HG03354 (cell line): ENCODE measurements around the gene SMTNL2.
"Not testable (repeated sequence)": the region's sequence is repeated elsewhere in the genome, so short reads cannot be mapped to it uniquely, and the experiment has no call there.

ENCODE experiments used
- ATAC-seq: cut with Tn5 transposase; IDR thresholded peaks from one replicate; pipeline ENCODE4 v1.9.1; 2021; ENCODE audit warnings: mild to moderate bottlenecking; ENCODE audit not compliant: unreplicated experiment, poor library complexity, severe bottlenecking

The SMTNL2 gene

DNA sequence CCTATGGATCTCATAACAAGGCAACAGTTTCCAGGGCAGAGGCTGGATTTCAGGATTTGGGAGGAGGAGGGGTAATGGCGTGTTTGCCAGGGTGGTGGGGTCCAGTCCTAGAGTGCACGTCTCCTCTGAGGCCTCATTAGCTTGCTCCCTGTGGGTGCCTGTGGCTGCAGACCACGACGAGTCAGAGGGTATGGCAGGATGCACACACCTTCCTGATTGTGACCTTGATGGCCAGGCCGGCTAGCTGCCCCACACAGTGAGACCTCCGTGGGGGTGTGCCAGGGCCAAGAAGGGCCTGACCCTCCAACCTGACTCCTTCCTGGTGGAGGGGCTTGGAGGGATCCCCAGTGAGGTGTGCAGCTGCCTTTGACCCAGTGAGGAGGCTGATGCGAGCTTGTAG is 4.0 kb upstream of the SMTNL2 start:
- no peak for ATAC-seq

DNA sequence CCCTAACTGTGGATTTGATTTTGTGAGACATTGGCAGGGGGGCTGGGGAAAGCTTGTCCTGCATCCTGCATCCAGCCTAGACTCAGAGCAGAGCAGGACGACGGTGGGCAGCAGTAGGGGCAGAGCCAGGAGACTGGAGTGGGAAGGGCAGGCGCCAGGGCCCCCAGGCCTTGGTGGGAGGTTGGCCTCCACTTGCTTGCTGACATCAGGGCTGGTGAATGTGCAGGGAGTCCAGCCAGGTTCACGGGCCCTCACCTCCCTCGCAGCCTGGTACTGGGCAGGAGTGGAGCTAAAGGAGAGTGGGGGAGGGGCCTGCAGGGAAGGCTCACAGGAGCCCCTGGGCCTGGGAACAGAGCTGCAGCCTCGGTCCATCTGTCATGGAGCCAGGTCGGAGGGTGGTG is 2.2 kb upstream of the SMTNL2 start:
- ATAC-seq = no peak

- no peak for ATAC-seq
These were observed 1.6 kb upstream of the SMTNL2 start for GRCh38 chr17:4582691-4583090.

DNA sequence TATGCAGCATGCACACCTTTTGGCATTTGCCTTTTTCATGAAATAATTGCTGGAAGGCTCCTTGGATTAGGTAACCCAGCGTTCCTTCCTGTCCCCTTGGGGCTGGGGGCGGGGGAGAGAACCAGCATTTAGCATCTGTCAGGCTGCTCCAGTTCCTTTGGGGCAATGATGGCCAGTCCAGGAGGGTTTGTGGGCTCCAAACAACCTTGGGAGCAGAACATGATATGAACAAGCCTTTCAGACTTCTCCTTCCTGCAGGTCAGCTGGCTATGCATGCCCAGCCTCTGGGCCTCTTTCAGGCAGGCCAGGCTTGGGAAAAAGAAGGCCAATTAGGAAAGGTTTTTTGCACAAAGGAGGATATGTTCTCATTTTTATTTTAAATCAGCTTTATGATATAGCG is 1.1 kb upstream of the SMTNL2 start:
- ATAC-seq = no peak

GRCh38 chr17:4583782-4584100 is 588 bp upstream of the SMTNL2 start:
- ATAC-seq = no peak

DNA sequence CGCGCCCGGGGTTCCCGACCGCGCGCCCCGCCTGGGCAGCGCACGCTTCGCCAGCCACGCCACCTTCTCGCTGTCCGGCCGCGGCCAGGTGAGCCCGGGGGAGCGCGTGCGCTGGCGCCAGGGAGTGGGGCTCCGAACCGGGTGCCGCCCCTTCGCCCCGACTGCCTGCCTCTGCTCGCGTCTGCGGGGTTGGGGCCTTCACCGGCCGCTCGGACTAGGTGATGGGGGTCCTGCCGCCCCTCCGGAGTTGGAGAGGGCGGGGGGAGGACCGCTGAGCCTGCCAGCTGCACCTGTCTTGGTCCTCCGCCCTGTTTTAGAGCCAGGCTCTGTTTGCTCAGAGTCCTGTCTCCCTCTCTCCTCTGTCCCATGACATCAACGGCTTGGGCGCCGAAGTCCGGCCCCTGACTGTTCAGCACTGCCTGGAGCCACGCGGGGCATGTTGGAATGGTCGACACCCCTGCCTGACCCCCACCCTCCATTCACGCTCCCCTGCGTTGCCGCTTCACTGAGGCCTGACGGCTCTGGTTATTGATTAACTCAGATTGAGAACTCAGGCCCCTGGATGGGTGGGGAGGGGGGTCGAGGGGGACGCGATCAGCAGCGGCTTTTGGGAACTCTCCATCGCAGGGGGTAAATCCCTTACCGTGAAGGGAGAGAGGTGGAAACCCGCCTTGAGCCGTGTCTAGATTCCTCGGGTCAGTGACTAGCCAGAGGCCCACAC is 748 bp downstream of the SMTNL2 start:
- ATAC-seq = no peak

GRCh38 chr17:4585638-4585994 is 1.3 kb downstream of the SMTNL2 start:
- no peak for ATAC-seq

- no peak for ATAC-seq
These were observed 1.7 kb downstream of the SMTNL2 start for GRCh38 chr17:4586043-4586442.

GRCh38 chr17:4587195-4587594 is 2.9 kb downstream of the SMTNL2 start:
- ATAC-seq = no peak

- no peak for ATAC-seq
These were observed 3.5 kb downstream of the SMTNL2 start for GRCh38 chr17:4587803-4588202.

- no peak for ATAC-seq
These were observed 4.1 kb downstream of the SMTNL2 start for GRCh38 chr17:4588391-4588790.

DNA sequence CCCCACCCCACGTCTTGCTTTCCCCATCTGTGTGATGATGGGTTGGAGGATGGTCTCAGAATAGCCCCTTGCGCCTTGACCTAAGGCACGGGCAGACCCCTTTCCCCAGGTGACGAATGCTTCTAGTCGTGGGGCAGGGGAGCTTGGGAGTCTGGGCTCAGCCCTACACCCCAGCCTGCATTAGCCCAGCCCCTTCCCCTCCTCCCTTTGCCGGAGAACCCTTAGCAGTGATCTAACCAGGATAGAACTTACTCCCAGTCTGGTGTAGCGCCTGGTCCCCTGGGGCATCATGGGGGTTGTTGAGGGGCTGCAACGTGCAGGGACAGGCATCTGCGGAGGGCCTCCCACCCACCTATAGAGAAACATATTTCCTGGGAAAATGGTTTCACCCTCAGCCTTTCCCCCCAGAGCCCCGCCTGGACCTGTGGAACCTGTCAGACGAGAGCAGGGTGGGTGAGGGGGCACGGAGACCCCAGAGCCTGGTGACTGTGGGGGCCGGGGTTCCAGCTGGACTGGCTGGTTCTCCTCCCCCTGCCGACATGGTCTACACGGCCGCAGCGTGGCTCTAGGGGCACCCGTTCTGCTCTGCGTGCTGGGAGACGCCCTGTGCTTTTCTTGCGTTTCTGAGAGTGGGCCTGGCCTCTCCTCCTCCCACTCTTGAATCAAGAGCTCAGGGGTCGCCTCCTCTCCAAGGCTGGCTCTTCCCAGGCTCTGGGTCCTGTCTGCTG is 4.7 kb downstream of the SMTNL2 start:
- no peak for ATAC-seq

GRCh38 chr17:4590042-4590441 is 5.7 kb downstream of the SMTNL2 start:
- not testable (repeated sequence) for ATAC-seq

DNA sequence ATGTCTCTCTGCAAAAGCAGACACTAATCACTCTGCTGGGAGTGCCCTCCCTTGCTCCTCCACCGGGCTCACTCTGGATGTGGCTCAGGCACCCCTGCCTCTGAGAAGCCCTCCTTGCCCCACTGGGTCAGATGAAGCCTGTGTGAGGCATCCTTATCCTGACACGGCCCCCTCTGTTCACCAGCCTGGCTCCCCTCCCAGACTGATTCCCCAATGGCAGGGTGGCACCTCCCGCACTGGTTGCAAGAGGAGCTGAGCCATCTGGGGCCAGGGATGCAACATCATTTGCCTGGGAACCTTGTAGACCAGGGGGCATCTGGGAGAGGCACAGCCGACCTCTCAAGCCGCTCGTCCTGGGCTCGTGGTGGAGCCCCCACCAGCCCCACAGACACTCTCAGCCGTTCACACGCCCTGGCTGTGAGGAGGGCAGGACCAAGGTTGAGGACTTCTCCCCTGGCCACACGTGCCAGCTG is 6.7 kb downstream of the SMTNL2 start:
- no peak for ATAC-seq

GRCh38 chr17:4591529-4591928 is 7.2 kb downstream of the SMTNL2 start:
- ATAC-seq = no peak

- ATAC-seq = no peak
These were observed 8.1 kb downstream of the SMTNL2 start for GRCh38 chr17:4592240-4593005.

GRCh38 chr17:4593021-4593421 is 8.7 kb downstream of the SMTNL2 start:
- ATAC-seq = no peak

- ATAC-seq = no peak
These were observed 10.1 kb downstream of the SMTNL2 start for GRCh38 chr17:4594406-4594805.

DNA sequence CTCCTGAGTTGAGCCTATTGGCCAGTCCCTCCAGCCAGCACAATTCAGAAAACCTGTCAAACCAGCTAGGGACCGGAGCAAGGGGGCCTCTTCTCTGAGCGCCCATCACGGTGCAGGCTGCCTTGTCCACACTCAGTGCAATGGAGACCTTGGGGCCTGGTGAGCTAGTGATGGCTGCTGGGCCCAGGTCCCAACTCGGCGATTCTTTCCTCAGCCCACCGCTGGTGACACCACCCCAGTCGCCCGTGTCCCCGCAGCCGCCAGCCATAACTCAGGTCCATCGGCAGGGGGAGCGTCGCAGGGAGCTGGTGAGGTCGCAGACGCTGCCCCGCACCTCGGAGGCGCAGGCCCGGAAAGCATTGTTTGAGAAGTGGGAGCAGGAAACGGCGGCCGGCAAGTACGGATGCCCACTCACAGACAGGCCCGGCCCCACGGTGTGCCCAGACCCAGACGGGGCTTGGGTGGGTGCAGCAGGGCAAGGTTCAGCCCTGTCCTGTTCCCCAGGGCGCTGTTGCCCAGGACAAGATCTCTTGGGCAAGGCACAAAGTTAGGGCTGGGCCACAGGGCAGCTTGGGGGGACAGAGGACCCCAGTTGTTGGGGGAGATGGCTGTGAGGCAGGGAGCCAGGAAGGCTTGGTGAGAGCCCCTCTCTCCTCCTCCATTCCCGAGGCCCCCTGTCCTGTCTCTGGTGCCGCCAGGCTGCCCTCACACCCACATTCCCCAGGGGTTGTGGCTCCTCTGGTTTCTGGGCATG is 10.8 kb downstream of the SMTNL2 start:
- no peak for ATAC-seq

GRCh38 chr17:4595685-4596342 is 11.5 kb downstream of the SMTNL2 start:
- not testable (repeated sequence) for ATAC-seq
